Anterior cingulate cortex (tissue), 58 donors: ENCODE data around the gene KRTAP29-1.

Source experiments
- DNase-seq, 58 donors: peaks; one replicate each; lab custom pipeline; 2025; lab: John Stamatoyannopoulos, UW

The KRTAP29-1 gene

GRCh38 chr17:41329279-41329948 is 26.8 kb upstream of the KRTAP29-1 start:
- peak in 17 of 58 donors; percentile 5 to 28 (median 13) for DNase-seq

- DNase-seq = no peak
These were observed 25.6 kb upstream of the KRTAP29-1 start for GRCh38 chr17:41328207-41328606.

GRCh38 chr17:41327411-41328120 is 24.9 kb upstream of the KRTAP29-1 start:
- no peak for DNase-seq

GRCh38 chr17:41326173-41327145 is 23.8 kb upstream of the KRTAP29-1 start:
- DNase-seq = no peak

- DNase-seq = no peak
These were observed 23.0 kb upstream of the KRTAP29-1 start for GRCh38 chr17:41325611-41326010.

- no peak for DNase-seq
These were observed 22.5 kb upstream of the KRTAP29-1 start for GRCh38 chr17:41325126-41325525.

GRCh38 chr17:41324180-41325075 is 21.8 kb upstream of the KRTAP29-1 start:
- no peak for DNase-seq

- DNase-seq = no peak
These were observed 20.5 kb upstream of the KRTAP29-1 start for GRCh38 chr17:41322903-41323895.

- DNase-seq = no peak
These were observed 19.6 kb upstream of the KRTAP29-1 start for GRCh38 chr17:41322094-41322902.

- DNase-seq = no peak
These were observed 15.6 kb upstream of the KRTAP29-1 start for GRCh38 chr17:41318231-41318630.

GRCh38 chr17:41315814-41316445 is 13.3 kb upstream of the KRTAP29-1 start:
- no peak for DNase-seq

GRCh38 chr17:41315204-41315794 is 12.6 kb upstream of the KRTAP29-1 start, which contains the start of gene KRTAP17-1:
KRTAP17-1 (minus strand) TSS chr17:41315710; CDS start chr17:41315650, 60 bp downstream.
- no peak for DNase-seq

GRCh38 chr17:41311111-41311510 is 8.5 kb upstream of the KRTAP29-1 start:
- DNase-seq = no peak

- no peak for DNase-seq
These were observed 6.3 kb upstream of the KRTAP29-1 start, which contains the start of gene KRTAP16-1 for GRCh38 chr17:41308918-41309359. KRTAP16-1 (minus strand) TSS chr17:41309309; CDS start chr17:41309253, 56 bp downstream.

- DNase-seq = peak in 33 of 58 donors; percentile 12 to 77 (median 40)
These were observed 5.7 kb upstream of the KRTAP29-1 start for GRCh38 chr17:41308251-41308917.

- DNase-seq = peak in 5 of 58 donors; percentile 7 to 47 (median 29)
These were observed 5.0 kb upstream of the KRTAP29-1 start for GRCh38 chr17:41307647-41308046.
